HG03097 (cell line): ENCODE results near the gene LRRTM4.
"Not testable (repeated sequence)": the region's sequence is repeated elsewhere in the genome, so short reads cannot be mapped to it uniquely, and the experiment has no call there.

Source experiments
- ATAC-seq: cut with Tn5 transposase; IDR thresholded peaks from one replicate; pipeline ENCODE4 v1.9.1; 2021; ENCODE audit not compliant: unreplicated experiment, low FRiP score

Gene LRRTM4

GRCh38 chr2:76808732-76809131 lies 713.4 kb downstream of the LRRTM4 start:
- no peak for ATAC-seq

DNA sequence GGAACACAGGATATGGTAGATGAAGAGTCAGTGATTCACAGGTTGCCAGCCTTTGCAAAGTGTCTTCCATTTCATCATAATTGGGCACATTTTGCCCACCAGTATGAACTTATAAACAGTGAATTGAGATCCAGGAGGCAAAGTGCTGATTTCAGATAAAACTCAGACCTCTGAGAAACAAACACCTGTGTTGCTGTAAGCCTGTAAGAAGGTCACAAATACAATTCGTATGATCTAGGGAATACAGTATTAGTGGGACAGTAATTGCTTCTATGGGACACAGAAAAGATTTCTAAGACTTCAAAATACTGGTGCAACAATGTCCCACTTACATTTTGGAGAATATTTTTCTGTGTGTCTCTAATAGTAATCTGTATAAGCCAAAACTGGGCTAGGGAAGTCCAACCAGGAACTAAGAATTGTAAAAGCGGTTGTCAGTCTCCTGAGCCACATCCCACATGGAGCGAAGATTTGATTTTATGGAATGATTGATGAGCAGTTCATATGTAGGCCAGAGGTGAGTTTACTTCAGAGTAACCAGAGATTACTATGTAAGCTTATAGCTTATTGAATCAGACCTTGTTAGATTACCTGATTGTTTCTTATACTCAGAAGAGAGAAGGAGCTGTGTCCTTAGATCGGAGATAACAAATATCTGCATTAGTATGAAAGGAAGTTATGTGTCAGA lies 728.4 kb downstream of the LRRTM4 start:
- ATAC-seq = no peak

GRCh38 chr2:76781313-76781712 lies 740.9 kb downstream of the LRRTM4 start:
- not testable (repeated sequence) for ATAC-seq

- no peak for ATAC-seq
Measured at GRCh38 chr2:76763276-76763675, 758.9 kb downstream of the LRRTM4 start.

DNA sequence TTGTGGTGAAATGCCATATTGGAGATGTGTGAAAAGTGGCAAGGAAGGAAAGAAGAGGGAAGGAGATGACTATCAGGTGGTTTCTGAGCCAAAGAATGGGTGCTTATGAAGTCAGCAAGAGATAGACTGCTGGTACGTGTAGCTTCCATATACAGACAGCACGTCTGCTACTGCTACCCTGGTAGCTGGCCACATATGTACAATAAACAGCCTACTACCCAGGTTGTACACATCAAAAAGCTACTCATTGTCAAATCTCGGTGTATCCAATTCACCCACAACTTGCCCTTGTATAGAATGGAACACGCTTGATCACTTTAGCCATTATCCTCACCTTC lies 761.8 kb downstream of the LRRTM4 start:
- ATAC-seq = no peak

DNA sequence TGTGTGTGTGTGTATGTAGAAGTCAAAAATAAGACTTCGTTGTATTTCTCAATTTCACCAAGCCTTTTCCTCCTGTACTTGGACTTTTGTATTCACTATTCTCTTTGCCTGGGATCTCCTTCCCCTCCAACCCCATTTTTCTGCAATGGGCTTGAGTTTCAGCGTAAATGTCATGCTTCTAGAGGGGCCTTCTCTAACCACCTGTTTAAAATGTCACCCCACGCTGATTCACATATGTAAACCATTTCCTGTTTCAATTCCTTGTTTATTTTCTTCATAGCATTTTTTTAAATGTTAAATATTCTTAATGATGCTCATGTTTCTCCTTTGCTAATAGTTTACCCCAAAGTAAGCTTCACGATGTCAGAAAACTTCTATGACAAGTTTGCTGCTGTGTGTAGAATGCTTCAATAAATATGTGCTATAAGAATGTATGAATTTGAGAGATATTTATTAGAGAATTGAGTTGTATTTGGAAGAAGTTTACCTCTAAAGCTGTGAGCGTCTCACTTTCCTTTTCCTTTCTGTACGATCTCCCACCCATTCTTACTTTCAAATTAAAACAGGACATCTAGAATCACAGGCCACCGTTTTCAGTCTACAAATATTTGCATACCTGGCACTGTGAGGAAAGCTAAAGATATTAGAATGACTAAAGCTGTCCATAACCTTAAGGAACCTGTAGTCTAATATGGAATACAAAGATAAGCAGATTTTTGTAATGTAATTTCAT lies 762.4 kb downstream of the LRRTM4 start:
- no peak for ATAC-seq

GRCh38 chr2:76752506-76752905 lies 769.7 kb downstream of the LRRTM4 start:
- ATAC-seq = no peak

- ATAC-seq = no peak
Measured at GRCh38 chr2:76749858-76750257, 772.3 kb downstream of the LRRTM4 start.

GRCh38 chr2:76748581-76749296 lies 773.4 kb downstream of the LRRTM4 start:
- no peak for ATAC-seq

GRCh38 chr2:76745605-76746004 lies 776.6 kb downstream of the LRRTM4 start:
- no peak for ATAC-seq

DNA sequence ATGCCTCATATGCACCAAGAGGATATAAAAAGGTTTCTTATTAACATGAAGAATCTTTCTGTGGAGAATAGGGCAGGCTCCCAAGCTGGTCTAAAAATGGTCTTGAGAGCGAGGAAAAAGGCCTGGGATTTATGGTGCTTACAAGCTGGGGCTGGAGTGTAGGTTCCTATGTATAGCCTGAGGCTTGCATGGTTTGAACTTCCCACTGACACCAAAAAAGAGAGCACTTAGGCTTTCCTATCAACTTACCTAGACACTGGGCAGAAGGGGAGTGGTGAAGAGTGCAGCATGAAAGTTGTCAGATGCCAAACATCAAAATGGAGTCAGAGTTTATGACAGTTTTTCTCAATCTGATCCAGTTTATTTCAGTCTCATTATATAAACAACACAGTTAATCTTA lies 784.6 kb downstream of the LRRTM4 start:
- ATAC-seq = no peak

DNA sequence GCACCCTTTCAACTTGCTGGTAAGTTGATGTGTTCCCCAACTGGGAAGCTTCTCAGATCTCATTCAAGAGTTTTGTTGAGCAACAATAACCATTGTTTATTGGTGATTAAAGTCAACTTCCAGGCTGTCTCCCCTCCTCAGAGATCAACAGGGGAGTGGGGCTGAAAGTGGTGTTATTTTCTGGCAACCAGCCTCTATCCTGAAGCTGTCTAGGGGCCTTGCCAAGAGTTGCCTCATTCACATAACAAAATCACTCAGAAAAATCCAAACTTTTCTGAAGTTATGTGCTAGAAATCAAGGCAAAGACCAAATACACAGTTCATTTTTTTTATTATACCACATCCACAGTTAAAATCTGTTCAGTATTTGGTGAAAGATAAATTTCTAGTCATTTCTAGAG lies 788.4 kb downstream of the LRRTM4 start:
- ATAC-seq = no peak

GRCh38 chr2:76731157-76731556 lies 791.0 kb downstream of the LRRTM4 start:
- no peak for ATAC-seq

- ATAC-seq = no peak
Measured at GRCh38 chr2:76730021-76730420, 792.2 kb downstream of the LRRTM4 start.

- no peak for ATAC-seq
Measured at GRCh38 chr2:76721226-76721625, 801.0 kb downstream of the LRRTM4 start.

DNA sequence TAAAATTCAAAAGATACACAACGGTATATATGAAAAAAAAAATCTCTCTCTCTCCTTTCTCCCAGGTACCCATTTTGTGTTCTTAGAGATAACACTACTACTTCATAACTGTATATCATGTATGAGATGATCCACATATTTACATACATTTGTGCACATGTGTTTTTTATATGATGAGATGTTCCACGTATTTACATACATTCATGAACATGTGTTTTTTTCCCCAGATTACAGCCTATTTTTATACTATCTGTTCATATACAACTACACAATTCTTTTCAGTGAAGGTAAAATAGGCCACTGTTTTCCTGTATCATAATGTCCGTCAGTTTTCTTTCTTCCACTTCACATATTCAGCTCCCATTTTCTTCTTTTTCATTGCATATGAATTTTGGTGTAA lies 808.9 kb downstream of the LRRTM4 start:
- ATAC-seq = no peak

GRCh38 chr2:76711490-76711889 lies 810.7 kb downstream of the LRRTM4 start:
- no peak for ATAC-seq

DNA sequence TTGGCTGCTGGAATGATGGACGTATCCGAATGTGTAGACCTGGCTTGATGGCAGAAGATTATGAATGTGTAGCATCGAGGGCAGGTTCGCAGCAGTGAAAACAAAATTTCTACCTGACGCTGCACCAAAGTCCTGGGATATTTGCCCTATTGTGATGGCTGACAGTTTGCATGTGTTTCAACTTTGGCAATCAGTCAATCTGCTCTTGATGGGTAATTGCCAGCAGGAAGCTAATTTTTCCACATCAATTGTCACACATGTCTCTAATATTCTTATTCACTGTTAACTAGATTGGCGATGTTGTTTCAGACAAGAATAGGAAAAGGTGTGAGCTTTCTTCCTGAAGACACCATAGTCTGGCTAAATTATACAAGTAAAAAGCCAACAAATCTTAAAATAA lies 821.3 kb downstream of the LRRTM4 start:
- no peak for ATAC-seq

- not testable (repeated sequence) for ATAC-seq
Measured at GRCh38 chr2:76697998-76698713, 824.0 kb downstream of the LRRTM4 start.
